IMR-90 (cell line): ENCODE data around the gene WDR53. TPM values are rescaled to one million over a fixed set of nuclear protein-coding genes. Genes with fewer than 3 reads are reported as not detected.
A peak's percentile ranks its signal among the peaks of the same experiment; 100 is the strongest.

Source experiments
- ATAC-seq: fragments of 200-7000 bp; cut with Tn5 transposase; 2 replicates; pipeline ENCODE4 v1.9.1; 2020; ENCODE audit warnings: low read depth, mild to moderate bottlenecking, moderate library complexity
- BruUV-seq: library from RNA; stranded (reverse); fragments of 400-500 nt; replicated peaks from 2 replicates; lab custom pipeline; 2021; lab: Mats Ljungman, UMichigan
- CTCF ChIA-PET: fragments of 300-600 bp; formaldehyde crosslinking; extraction: SDS; loops from one replicate; lab custom pipeline; 2021; ENCODE audit warnings: antibody characterized with exemption; lab: Yijun Ruan, JAX
- POLR2A ChIA-PET: fragments of 300-600 bp; sonication (Branson Sonifier 250); formaldehyde crosslinking; loops from one replicate; lab custom pipeline; 2022; ENCODE audit warnings: antibody characterized with exemption; ENCODE audit not compliant: unreplicated experiment; lab: Charles Lee
- DNase-seq: peaks from one replicate; pipeline ENCODE4 v3.0.0; 2013
- H2AFZ ChIP-seq: replicated peaks from 2 replicates; pipeline ENCODE3; 2013; ENCODE audit warnings: low read length, mild to moderate bottlenecking; ENCODE audit not compliant: poor library complexity
- H2AK5ac ChIP-seq: 2 replicates; pipeline ENCODE4 v1.6.1; 2013; ENCODE audit warnings: low read depth, low read length, inconsistent platforms
- H2AK9ac ChIP-seq: replicated peaks from 2 replicates; pipeline ENCODE3; 2013; ENCODE audit warnings: mild to moderate bottlenecking, low read depth, low read length, moderate library complexity; ENCODE audit not compliant: poor library complexity
- H2BK120ac ChIP-seq: 2 replicates; pipeline ENCODE4 v1.6.1; 2013; ENCODE audit warnings: low read depth, low read length, inconsistent platforms
- H2BK15ac ChIP-seq: 3 replicates; pipeline ENCODE4 v1.6.1; 2013; ENCODE audit warnings: low read depth, low read length, inconsistent platforms
- H2BK20ac ChIP-seq: 2 replicates; pipeline ENCODE4 v1.6.1; 2013; ENCODE audit warnings: low read depth, mild to moderate bottlenecking, inconsistent platforms, low read length, moderate library complexity
- H2BK5ac ChIP-seq: 2 replicates; pipeline ENCODE4 v1.6.1; 2013; ENCODE audit warnings: mild to moderate bottlenecking, low read depth, low read length, inconsistent platforms; ENCODE audit not compliant: poor library complexity, severe bottlenecking
- H3K14ac ChIP-seq: replicated peaks from 2 replicates; pipeline ENCODE4 v1.6.1; 2013; ENCODE audit warnings: low read depth, low read length, inconsistent platforms
- H3K18ac ChIP-seq: 2 replicates; pipeline ENCODE4 v1.6.1; 2013; ENCODE audit warnings: low read depth, low read length, control low read depth
- H3K23ac ChIP-seq: 2 replicates; pipeline ENCODE4 v1.6.1; 2013; ENCODE audit warnings: low read depth, low read length, inconsistent platforms
- H3K27ac ChIP-seq: 2 replicates; pipeline ENCODE4 v1.5.1; 2013; ENCODE audit warnings: mild to moderate bottlenecking, control low read depth, low read length; ENCODE audit not compliant: insufficient read depth
- H3K27me3 ChIP-seq: 2 replicates; pipeline ENCODE4 v1.6.1; 2013; ENCODE audit warnings: low read length; ENCODE audit not compliant: control insufficient read depth, insufficient read depth
- H3K36me3 ChIP-seq: 2 replicates; pipeline ENCODE4 v1.6.1; 2013; ENCODE audit warnings: low read length, mixed read lengths; ENCODE audit not compliant: control insufficient read depth, insufficient read depth
- H3K4ac ChIP-seq: 2 replicates; pipeline ENCODE4 v1.6.1; 2013; ENCODE audit warnings: low read depth, low read length, inconsistent platforms
- H3K4me1 ChIP-seq: 2 replicates; pipeline ENCODE4 v1.6.1; 2013; ENCODE audit warnings: low read length, mixed read lengths; ENCODE audit not compliant: control insufficient read depth, insufficient read depth
- H3K4me2 ChIP-seq: 2 replicates; pipeline ENCODE4 v1.6.1; 2013; ENCODE audit warnings: low read depth, mild to moderate bottlenecking, control low read depth, low read length, moderate library complexity
- H3K4me3 ChIP-seq: 2 replicates; pipeline ENCODE4 v1.5.1; 2013; ENCODE audit warnings: low read depth, mild to moderate bottlenecking, control low read depth, low read length, moderate library complexity; ENCODE audit not compliant: insufficient read depth
- H3K56ac ChIP-seq: 2 replicates; pipeline ENCODE4 v1.6.1; 2013; ENCODE audit warnings: low read length, inconsistent platforms; ENCODE audit not compliant: insufficient read depth; ENCODE audit errors: extremely low read depth
- H3K79me1 ChIP-seq, 2 experiments: 2 replicates each; pipeline ENCODE4 v1.6.1; 2013; ENCODE audit warnings: low read length in 2 of 2, inconsistent platforms in 1 of 2, low read depth in 1 of 2
- H3K9ac ChIP-seq: 2 replicates; pipeline ENCODE4 v1.6.1; 2013; ENCODE audit warnings: low read depth, low read length, control low read depth
- H3K9me1 ChIP-seq: 2 replicates; pipeline ENCODE4 v1.6.1; 2013; ENCODE audit warnings: low read length, inconsistent platforms; ENCODE audit not compliant: insufficient read depth
- H3K9me3 ChIP-seq: 2 replicates; pipeline ENCODE4 v1.6.1; 2013; ENCODE audit warnings: low read length; ENCODE audit not compliant: control insufficient read depth, insufficient read depth
- H4K20me1 ChIP-seq: 2 replicates; pipeline ENCODE4 v1.6.1; 2013; ENCODE audit warnings: low read length, inconsistent platforms; ENCODE audit not compliant: insufficient read depth
- H4K5ac ChIP-seq: 2 replicates; pipeline ENCODE4 v1.6.1; 2013; ENCODE audit warnings: mild to moderate bottlenecking, low read depth, low read length, control low read depth
- H4K8ac ChIP-seq, 2 experiments: 2 replicates each; pipeline ENCODE4 v1.6.1; 2013; ENCODE audit warnings: low read depth in 2 of 2, low read length in 2 of 2, control low read depth in 1 of 2, inconsistent platforms in 1 of 2
- H4K91ac ChIP-seq: 2 replicates; pipeline ENCODE4 v1.6.1; 2013; ENCODE audit warnings: low read depth, low read length, inconsistent platforms; ENCODE audit not compliant: insufficient read depth
- CHD1 ChIP-seq: IDR thresholded peaks from 2 replicates; pipeline ENCODE4 v1.6.1; 2012; ENCODE audit warnings: low read depth, low read length, improper control_type of control experiment
- MAFK ChIP-seq: IDR thresholded peaks from 2 replicates; pipeline ENCODE4 v1.6.1; 2012; ENCODE audit warnings: low read depth, low read length, improper control_type of control experiment
- MAZ ChIP-seq: IDR thresholded peaks from 2 replicates; pipeline ENCODE4 v1.6.1; 2012; ENCODE audit warnings: low read depth, mild to moderate bottlenecking, low read length, improper control_type of control experiment, moderate library complexity, borderline replicate concordance
- NFE2L2 ChIP-seq: fragments of 150-350 bp; IDR thresholded peaks from 2 replicates; pipeline ENCODE4 v1.6.1; 2016; ENCODE audit warnings: low read depth, mild to moderate bottlenecking, low read length
- RAD21 ChIP-seq: IDR thresholded peaks from 2 replicates; pipeline ENCODE4 v1.6.1; 2012; ENCODE audit warnings: low read length, improper control_type of control experiment
- SMC3 ChIP-seq: fragments of 150-350 bp; IDR thresholded peaks from 2 replicates; pipeline ENCODE4 v1.6.1; 2016; ENCODE audit warnings: low read depth, mild to moderate bottlenecking, antibody characterized with exemption, low read length, moderate library complexity
- WGBS, 2 experiments: methylation state at CpG; one replicate each; pipeline versions ENCODE4 v1.1.5 to v1.1.7; 2013; ENCODE audit warnings: missing lambda C conversion rate in 2 of 2; ENCODE audit not compliant: insufficient read length in 1 of 2; ENCODE audit errors: extremely low coverage in 2 of 2; 5-methylcytosine and 5-hydroxymethylcytosine counted together
- dilution Hi-C: fragments of 300-500 bp; cut with HindIII; formaldehyde crosslinking; loops from one replicate; pipeline ENCODE4 v1.14.3; 2018; ENCODE audit warnings: low sequenced_read_pairs; ENCODE audit not compliant: unreplicated experiment
- in situ Hi-C: fragments of 300-500 bp; cut with MboI; formaldehyde crosslinking; loops from 3 replicates; pipeline ENCODE4 v1.14.3; 2019; ENCODE audit warnings: low sequenced_read_pairs, inconsistent platforms, mixed read lengths
- intact Hi-C: fragments of 100-400 bp; cut with micrococcal nuclease; formaldehyde crosslinking; loops from 2 replicates; pipeline ENCODE4 v1.10.0; 2022
- polyA plus RNA-seq, 3 experiments: library from polyadenylated mRNA; depleted of rRNA; stranded (reverse); fragments of >200 nt; gene quantifications; 2 replicates each; pipeline ENCODE4 v1.2.3, GENCODE V29; 2012; ENCODE audit warnings: low replicate concordance in 1 of 3
- total RNA-seq: library from RNA; depleted of rRNA; stranded (reverse); fragments of >200 nt; gene quantifications from 2 replicates; pipeline ENCODE4 v1.2.3, GENCODE V29; 2012
- TF ChIP-seq, protein P1 (sequence below): conservative IDR thresholded peaks from 2 replicates; pipeline ENCODE4 v1.5.1; 2012; ENCODE audit warnings: mild to moderate bottlenecking, low read depth, low read length, improper control_type of control experiment

The WDR53 gene
- total and polyA plus RNA-seq, 2 of the 4 experiments (the other 2 are of a cell fraction) = 5.7 to 5.9 TPM

DNA sequence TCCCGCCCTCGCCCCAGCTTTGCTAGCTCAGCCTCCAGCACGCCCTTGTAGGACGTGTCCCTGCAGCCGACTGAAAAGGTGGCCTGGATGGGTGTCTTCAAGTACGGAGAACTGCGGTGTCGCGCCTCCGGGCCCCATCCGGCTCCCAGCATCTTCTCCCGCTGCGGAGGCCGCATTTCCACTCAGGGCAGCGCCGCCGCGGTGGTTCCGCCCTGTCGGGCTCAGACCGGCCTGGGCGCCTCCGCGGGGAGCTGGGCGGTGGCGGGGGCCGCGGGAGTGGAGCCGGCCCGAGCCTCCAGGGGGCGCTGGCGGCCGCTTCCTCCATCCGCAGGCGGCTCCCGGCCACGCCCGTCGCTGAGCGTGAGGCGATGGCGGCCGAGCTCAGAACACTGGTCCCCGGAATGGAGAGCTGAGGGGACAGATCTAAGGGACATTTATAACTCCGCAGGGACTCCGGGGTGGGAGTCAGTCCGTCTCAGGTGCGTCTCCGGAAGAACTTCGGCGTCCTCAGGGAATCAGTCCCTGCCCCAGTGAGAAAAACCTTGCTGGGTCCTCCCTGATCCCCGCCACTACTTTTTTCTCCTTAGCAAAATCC, 39.6 kb downstream of the WDR53 start:
- 15% methylated on average over 11 of the region's 52 CpGs; no CpG with 5 or more reads in 1 of the 2 experiments for WGBS, 2 experiments
- POLR2A ChIA-PET = interaction anchor here (0.9 kb wide), 1 partner anchor 96 kb away, joined by 3 read pairs; the partner anchor contains the start of gene UBXN7
- H3K9ac ChIP-seq = peak overlapping the region; percentile 34; the same call in 1 of the 2 replicates

More for the DNA sequence above, 39.6 kb downstream of the WDR53 start:
- H2BK15ac ChIP-seq = peak overlapping the region; percentile 71; the same call in 1 of the 3 replicates
- peak overlapping the region; percentile 99 for H2AFZ ChIP-seq
- H3K27me3 ChIP-seq = no peaks in the 10 kb centered on the region; the same call in 1 of the 2 replicates
- no peaks in the 10 kb centered on the region for H3K79me1 ChIP-seq
- peak overlapping the region; percentile 51; the same call in 1 of the 2 replicates for H3K18ac ChIP-seq
- no peaks in the 10 kb centered on the region for H3K36me3 ChIP-seq
- peak overlapping the region; percentile 18 for H2BK5ac ChIP-seq
- H4K91ac ChIP-seq = peak overlapping the region; percentile 87
- TF ChIP-seq SMC3 (peak; percentile 27), MAZ (peak; percentile 71; the same call in 1 of the 2 replicates), NFE2L2 (no peak), CHD1 (no peak), MAFK (no peak), RAD21 (peak; percentile 53)
- TF ChIP-seq, protein P1, sequence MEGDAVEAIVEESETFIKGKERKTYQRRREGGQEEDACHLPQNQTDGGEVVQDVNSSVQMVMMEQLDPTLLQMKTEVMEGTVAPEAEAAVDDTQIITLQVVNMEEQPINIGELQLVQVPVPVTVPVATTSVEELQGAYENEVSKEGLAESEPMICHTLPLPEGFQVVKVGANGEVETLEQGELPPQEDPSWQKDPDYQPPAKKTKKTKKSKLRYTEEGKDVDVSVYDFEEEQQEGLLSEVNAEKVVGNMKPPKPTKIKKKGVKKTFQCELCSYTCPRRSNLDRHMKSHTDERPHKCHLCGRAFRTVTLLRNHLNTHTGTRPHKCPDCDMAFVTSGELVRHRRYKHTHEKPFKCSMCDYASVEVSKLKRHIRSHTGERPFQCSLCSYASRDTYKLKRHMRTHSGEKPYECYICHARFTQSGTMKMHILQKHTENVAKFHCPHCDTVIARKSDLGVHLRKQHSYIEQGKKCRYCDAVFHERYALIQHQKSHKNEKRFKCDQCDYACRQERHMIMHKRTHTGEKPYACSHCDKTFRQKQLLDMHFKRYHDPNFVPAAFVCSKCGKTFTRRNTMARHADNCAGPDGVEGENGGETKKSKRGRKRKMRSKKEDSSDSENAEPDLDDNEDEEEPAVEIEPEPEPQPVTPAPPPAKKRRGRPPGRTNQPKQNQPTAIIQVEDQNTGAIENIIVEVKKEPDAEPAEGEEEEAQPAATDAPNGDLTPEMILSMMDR = peak; percentile 71
- no peaks in the 10 kb centered on the region for H4K20me1 ChIP-seq
- peak overlapping the region; percentile 39 for H3K27ac ChIP-seq
- CTCF ChIA-PET = interaction anchor here (0.7 kb wide), 1 partner anchor 10 kb away, joined by 6 read pairs; no protein-coding TSS in a partner anchor
- peak overlapping the region; percentile 28; the same call in 1 of the 2 replicates for H3K56ac ChIP-seq
- peak; percentile 97 for ATAC-seq
- peak; percentile 26 for DNase-seq
- peaks cover 6% of the 10 kb centered on the region; the same call in 1 of the 2 replicates for H3K9me1 ChIP-seq
- peak overlapping the region; percentile 77 for H3K4me2 ChIP-seq
- H4K8ac ChIP-seq = peak overlapping the region; percentile 95 to 98
- H3K23ac ChIP-seq = peak overlapping the region; percentile 58
- peak overlapping the region; percentile 85 for H3K4ac ChIP-seq
- peak overlapping the region; percentile 96 for H4K5ac ChIP-seq
- H3K14ac ChIP-seq = peak overlapping the region; percentile 95
- H2AK5ac ChIP-seq = peak overlapping the region; percentile 23; the same call in 1 of the 2 replicates
- H3K4me1 ChIP-seq = 0 out of 2 replicates have a peak, but pooled peaks cover 2% of the 10 kb centered on the region
- H3K9me3 ChIP-seq = peaks cover 4% of the 10 kb centered on the region; the same call in 1 of the 2 replicates
- intact Hi-C loops (loop anchor here (1.0 to 2.0 kb wide), 2 partner anchors 40 to 156 kb away; partner anchors contain the start of genes FBXO45 and WDR53), dilution Hi-C loops (no loop called here), in situ Hi-C loops (no loop called here)
- H3K4me3 ChIP-seq = peak overlapping the region; percentile 44
- H2BK120ac ChIP-seq = peak overlapping the region; percentile 94
- no TSS peak for BruUV-seq
- H2BK20ac ChIP-seq = peak overlapping the region; percentile 53; the same call in 1 of the 2 replicates
- peak overlapping the region; percentile 88 for H2AK9ac ChIP-seq
